Naive thymus-derived CD4-positive, alpha-beta T cell (primary cell): ENCODE results near the gene TAS2R20. TPM values are rescaled to one million over a fixed set of nuclear protein-coding genes. Genes with fewer than 3 reads are reported as not detected.
A peak's percentile ranks its signal among the peaks of the same experiment; 100 is the strongest.
"Not testable (repeated sequence)": the region's sequence is repeated elsewhere in the genome, so short reads cannot be mapped to it uniquely, and the experiment has no call there.

Source experiments
- ATAC-seq: fragments of 150-1000 bp; cut with Tn5 transposase; 2 replicates; pipeline ENCODE4 v1.10.0; 2021; ENCODE audit warnings: mild to moderate bottlenecking, moderate library complexity
- CTCF ChIA-PET: fragments of 350-600 bp; sonication (Branson Sonifier 250); formaldehyde crosslinking; loops from one replicate; lab custom pipeline; 2021; ENCODE audit warnings: antibody characterized with exemption; lab: Charles Lee
- POLR2A ChIA-PET: fragments of 350-600 bp; sonication (Branson Sonifier 250); formaldehyde crosslinking; loops from one replicate; lab custom pipeline; 2021; ENCODE audit warnings: antibody characterized with exemption, inconsistent platforms; lab: Charles Lee
- DNase-seq, 9 donors: peaks; one replicate each; pipeline versions ENCODE4 v3.0.0 to v3.0.0-alpha.2; 2020 to 2022; ENCODE audit warnings: mixed read lengths in 1 of 9
- H3K27ac ChIP-seq: one replicate; pipeline ENCODE4 v1.7.0; 2013; ENCODE audit warnings: mild to moderate bottlenecking, low read depth, low read length, moderate library complexity
- H3K27me3 ChIP-seq, 2 donors: one replicate each; pipeline ENCODE4 v1.7.0; 2013; ENCODE audit warnings: low read length in 2 of 2, mild to moderate bottlenecking in 2 of 2, moderate library complexity in 2 of 2; ENCODE audit not compliant: control insufficient read depth in 2 of 2, insufficient read depth in 2 of 2
- H3K36me3 ChIP-seq, 3 experiments: 1 replicate in 2 of 3; 2 replicates in 1 of 3; pipeline ENCODE4 v1.7.0; 2013; ENCODE audit warnings: low read length in 3 of 3, mild to moderate bottlenecking in 3 of 3, moderate library complexity in 1 of 3; ENCODE audit not compliant: insufficient read depth in 3 of 3, control insufficient read depth in 2 of 3
- H3K4me1 ChIP-seq, 2 donors: one replicate each; pipeline ENCODE4 v1.7.0; 2013; ENCODE audit warnings: low read length in 2 of 2, mild to moderate bottlenecking in 2 of 2, moderate library complexity in 1 of 2; ENCODE audit not compliant: control insufficient read depth in 2 of 2, insufficient read depth in 2 of 2
- H3K4me3 ChIP-seq: 2 replicates; pipeline ENCODE4 v1.7.0; 2013; ENCODE audit warnings: mild to moderate bottlenecking, low read length
- H3K9me3 ChIP-seq, 3 experiments: 1 replicate in 2 of 3; 2 replicates in 1 of 3; pipeline ENCODE4 v1.7.0; 2013; ENCODE audit warnings: low read length in 3 of 3; ENCODE audit not compliant: control insufficient read depth in 2 of 3
- H3K27ac Mint-ChIP-seq, 9 donors: one replicate each; pipeline ENCODE4 v1.8.0; 2020 to 2022; ENCODE audit warnings: mixed read lengths in 9 of 9, mild to moderate bottlenecking in 8 of 9, moderate library complexity in 5 of 9, inconsistent platforms in 2 of 9
- H3K27me3 Mint-ChIP-seq, 5 donors: one replicate each; pipeline ENCODE4 v1.8.0; 2021 to 2022; ENCODE audit warnings: mixed read lengths in 5 of 5, mild to moderate bottlenecking in 1 of 5
- H3K36me3 Mint-ChIP-seq, 5 donors: one replicate each; pipeline ENCODE4 v1.8.0; 2020 to 2022; ENCODE audit warnings: mixed read lengths in 5 of 5, mild to moderate bottlenecking in 3 of 5, inconsistent platforms in 1 of 5
- H3K4me1 Mint-ChIP-seq, 7 donors: one replicate each; pipeline ENCODE4 v1.8.0; 2020 to 2022; ENCODE audit warnings: mixed read lengths in 7 of 7, mild to moderate bottlenecking in 3 of 7, inconsistent platforms in 1 of 7
- H3K4me3 Mint-ChIP-seq, 10 donors: one replicate each; pipeline ENCODE4 v1.8.0; 2020 to 2022; ENCODE audit warnings: mild to moderate bottlenecking in 10 of 10, mixed read lengths in 10 of 10, moderate library complexity in 6 of 10, inconsistent platforms in 2 of 10
- H3K9me3 Mint-ChIP-seq, 11 donors: one replicate each; pipeline ENCODE4 v1.8.0; 2020 to 2022; ENCODE audit warnings: mixed read lengths in 11 of 11, mild to moderate bottlenecking in 4 of 11, inconsistent platforms in 1 of 11, moderate library complexity in 1 of 11
- intact Hi-C, 2 donors: fragments of 100-400 bp; cut with micrococcal nuclease; formaldehyde crosslinking; loops; one replicate each; pipeline ENCODE4 v1.15.1; 2023
- polyA plus RNA-seq, 2 donors: library from polyadenylated mRNA; unstranded; fragments of 300-500 nt; fragmentation: Illumina TruSeq; gene quantifications; one replicate each; pipeline ENCODE4 v1.2.3, GENCODE V29; 2021
- total RNA-seq, 6 experiments: library from RNA in 5 of 6; stranded (reverse) in 5 of 6; gene quantifications; 1 replicate in 5 of 6; 2 replicates in 1 of 6; pipeline ENCODE4 v1.2.3 and lab custom pipeline; 2021 to 2026

Gene TAS2R20, protein sequence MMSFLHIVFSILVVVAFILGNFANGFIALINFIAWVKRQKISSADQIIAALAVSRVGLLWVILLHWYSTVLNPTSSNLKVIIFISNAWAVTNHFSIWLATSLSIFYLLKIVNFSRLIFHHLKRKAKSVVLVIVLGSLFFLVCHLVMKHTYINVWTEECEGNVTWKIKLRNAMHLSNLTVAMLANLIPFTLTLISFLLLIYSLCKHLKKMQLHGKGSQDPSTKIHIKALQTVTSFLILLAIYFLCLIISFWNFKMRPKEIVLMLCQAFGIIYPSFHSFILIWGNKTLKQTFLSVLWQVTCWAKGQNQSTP
- total RNA-seq = 1 to 10 TPM; 1.6 to 3.5 (median 2.3) TPM
- under 1 TPM in 1 of 2 donors, not detected in 1; 0.15 TPM for polyA plus RNA-seq
- 1.5 reads per million, percentile 4 among the genes with 10 or more reads in this experiment for total RNA-seq (lab: John Stamatoyannopoulos, UW)

- Mint-ChIP-seq H3K27ac (no peak within 1 kb of the TSS), H3K9me3 (peaks cover 0 to 6% (median 0%) of the 10 kb centered on the region in 11 donors), H3K36me3 (peaks cover 7 to 42% (median 21%) of the 10 kb centered on the region in 5 donors), H3K4me1 (peaks cover 0 to 6% (median 0%) of the 10 kb centered on the region in 7 donors), H3K4me3 (no peak within 1 kb of the TSS), H3K27me3 (no peaks in the 10 kb centered on the region)
- ChIA-PET POLR2A (no interaction called here), CTCF (no interaction called here)
- Histone ChIP-seq H3K36me3 (no peaks in the 10 kb centered on the region), H3K27ac (no peak within 1 kb of the TSS), H3K4me3 (no peak within 1 kb of the TSS), H3K27me3 (no peaks in the 10 kb centered on the region), H3K9me3 (no peaks in the 10 kb centered on the region), H3K4me1 (no peaks in the 10 kb centered on the region)
- no peak for DNase-seq
- intact Hi-C loops = no loop called here
- ATAC-seq = no peak
These were observed at the start of gene TAS2R20 for GRCh38 chr12:10998204-10998603. Gene TAS2R20, minus strand, starts transcription at chr12:10998304. Its CDS starts 429 bp downstream, at chr12:10997875.

- H3K27ac ChIP-seq, H3K27me3 Mint-ChIP-seq, H3K27me3 ChIP-seq, H3K4me1 ChIP-seq, H3K4me3 ChIP-seq, H3K9me3 ChIP-seq, H3K27ac Mint-ChIP-seq, H3K4me3 Mint-ChIP-seq, H3K36me3 ChIP-seq, ATAC-seq, DNase-seq, H3K9me3 Mint-ChIP-seq, POLR2A ChIA-PET, CTCF ChIA-PET, intact Hi-C loops: not testable (repeated sequence)
- peaks cover 0 to 35% (median 18%) of the 10 kb centered on the region in 7 donors for H3K4me1 Mint-ChIP-seq
- H3K36me3 Mint-ChIP-seq = peaks cover 14 to 71% (median 66%) of the 10 kb centered on the region in 5 donors
These were observed 43.3 kb upstream of the TAS2R20 start for GRCh38 chr12:11041366-11041765.

- POLR2A ChIA-PET = no interaction called here
- Histone ChIP-seq H3K9me3 (no peaks in the 10 kb centered on the region), H3K4me3 (no peak overlapping the region), H3K27me3 (no peaks in the 10 kb centered on the region), H3K4me1 (no peaks in the 10 kb centered on the region), H3K27ac (no peak overlapping the region), H3K36me3 (no peaks in the 10 kb centered on the region)
- peaks cover 0 to 8% (median 0%) of the 10 kb centered on the region in 11 donors for H3K9me3 Mint-ChIP-seq
- H3K27ac Mint-ChIP-seq = no peak overlapping the region
- no peak for ATAC-seq
- CTCF ChIA-PET = no interaction called here
- intact Hi-C loops = no loop called here
- no peak overlapping the region for H3K4me3 Mint-ChIP-seq
- peaks cover 0 to 32% (median 18%) of the 10 kb centered on the region in 7 donors for H3K4me1 Mint-ChIP-seq
- H3K36me3 Mint-ChIP-seq = peaks cover 11 to 76% (median 66%) of the 10 kb centered on the region in 5 donors
- no peaks in the 10 kb centered on the region for H3K27me3 Mint-ChIP-seq
- no peak for DNase-seq
These were observed 42.1 kb upstream of the TAS2R20 start for GRCh38 chr12:11040162-11040561.

GRCh38 chr12:11039171-11039570 lies 41.1 kb upstream of the TAS2R20 start:
- H3K27ac ChIP-seq = no peak overlapping the region
- Mint-ChIP-seq H3K27me3 (no peaks in the 10 kb centered on the region), H3K4me1 (peaks cover 0 to 25% (median 16%) of the 10 kb centered on the region in 7 donors), H3K9me3 (peaks cover 0 to 8% (median 0%) of the 10 kb centered on the region in 11 donors), H3K27ac (no peak overlapping the region), H3K4me3 (no peak overlapping the region), H3K36me3 (peaks cover 4 to 68% (median 59%) of the 10 kb centered on the region in 5 donors)
- H3K4me3 ChIP-seq = no peak overlapping the region
- ChIA-PET CTCF (no interaction called here), POLR2A (no interaction called here)
- no peak for ATAC-seq
- H3K9me3 ChIP-seq = no peaks in the 10 kb centered on the region
- no peaks in the 10 kb centered on the region for H3K27me3 ChIP-seq
- H3K4me1 ChIP-seq = no peaks in the 10 kb centered on the region
- no peaks in the 10 kb centered on the region for H3K36me3 ChIP-seq
- intact Hi-C loops = loop anchor here in 1 of 2 donors (1.0 kb wide), 1 partner anchor 27 kb away; no protein-coding TSS in a partner anchor
- no peak for DNase-seq

DNA sequence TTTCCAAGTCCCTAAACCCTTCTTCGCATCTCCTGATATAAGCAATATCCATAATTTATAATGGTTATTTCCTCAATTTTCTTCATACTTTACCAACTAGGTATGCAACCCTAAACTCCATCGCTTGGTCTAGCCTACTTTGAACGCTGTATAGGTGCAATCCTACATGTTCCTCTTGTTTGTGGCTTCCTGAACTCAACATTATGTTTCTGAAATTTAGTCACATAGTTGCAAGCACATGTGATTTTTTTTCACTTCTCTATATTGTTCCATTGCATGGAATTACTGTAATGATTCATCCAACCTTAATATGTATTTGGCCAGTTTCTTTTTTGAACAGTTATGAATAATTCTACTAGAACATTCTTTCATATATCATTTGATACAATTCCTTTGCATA lies 35.9 kb upstream of the TAS2R20 start:
- H3K4me3 ChIP-seq, POLR2A ChIA-PET, ATAC-seq, H3K4me1 ChIP-seq, H3K9me3 ChIP-seq, H3K36me3 ChIP-seq, H3K27me3 Mint-ChIP-seq, H3K4me3 Mint-ChIP-seq, H3K9me3 Mint-ChIP-seq, DNase-seq, H3K27ac Mint-ChIP-seq, H3K4me1 Mint-ChIP-seq, H3K27me3 ChIP-seq, CTCF ChIA-PET, intact Hi-C loops, H3K27ac ChIP-seq: not testable (repeated sequence)
- H3K36me3 Mint-ChIP-seq = peaks cover 4 to 57% (median 50%) of the 10 kb centered on the region in 5 donors

DNA sequence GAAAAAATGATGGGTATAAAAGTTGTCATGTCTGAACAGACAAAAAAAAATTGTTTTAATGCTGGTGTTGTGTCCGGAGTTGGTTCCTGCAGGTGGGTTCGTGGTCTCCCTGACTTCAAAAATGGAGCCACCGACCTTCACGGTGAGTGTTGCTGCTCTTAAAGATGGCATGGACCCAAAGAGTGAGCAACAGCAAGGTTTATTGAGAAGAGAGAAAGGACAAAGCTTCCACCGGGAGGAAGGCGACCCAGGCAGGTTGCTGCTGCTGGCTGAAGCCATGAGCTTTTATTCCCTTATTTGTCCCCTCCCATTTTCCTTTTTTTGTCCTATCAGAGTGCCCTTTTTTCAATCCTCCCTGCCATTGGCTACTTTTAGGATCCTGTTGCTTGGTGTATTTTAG lies 33.2 kb upstream of the TAS2R20 start, which contains the start of gene TAS2R31:
TSS of gene TAS2R31 (minus strand) at position 101 of the 400 bp plus-strand sequence. CDS start at position 29, 72 bp downstream.
- Histone ChIP-seq H3K36me3 (peaks cover 0 to 9% (median 0%) of the 10 kb centered on the region in 3 experiments), H3K4me3 (no peak within 1 kb of the TSS), H3K9me3 (no peaks in the 10 kb centered on the region), H3K27me3 (no peaks in the 10 kb centered on the region), H3K27ac (no peak within 1 kb of the TSS), H3K4me1 (no peaks in the 10 kb centered on the region)
- no peak for DNase-seq
- Mint-ChIP-seq H3K27me3 (no peaks in the 10 kb centered on the region), H3K36me3 (peaks cover 9 to 62% (median 55%) of the 10 kb centered on the region in 5 donors), H3K4me1 (peaks cover 0 to 4% (median 0%) of the 10 kb centered on the region in 7 donors), H3K4me3 (no peak within 1 kb of the TSS), H3K27ac (peak within 1 kb of the TSS in 1 of 9 donors; percentile 36), H3K9me3 (peaks cover 0 to 3% (median 0%) of the 10 kb centered on the region in 11 donors)
- no peak for ATAC-seq
- intact Hi-C loops = no loop called here
- ChIA-PET POLR2A (no interaction called here), CTCF (no interaction called here)
